ENCODE results near the gene C22orf23.

The C22orf23 gene

DNA sequence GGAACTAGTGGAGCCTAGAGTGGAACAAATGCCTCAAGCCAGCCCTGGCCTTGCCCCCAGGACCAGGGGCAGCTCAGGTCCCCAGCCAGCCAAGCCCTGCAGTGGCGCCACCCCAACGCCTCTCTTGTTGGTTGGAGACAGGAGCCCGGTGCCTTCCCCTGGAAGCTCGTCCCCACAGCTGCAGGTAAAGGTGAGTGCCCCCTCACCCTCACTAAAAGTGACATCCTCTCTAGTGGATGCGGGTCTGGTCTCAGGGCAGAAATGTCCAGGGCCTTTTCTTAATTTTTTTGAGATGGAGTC is 25.8 kb downstream of the C22orf23 start:
- no peaks in the 10 kb centered on the region for H3K4me1 ChIP-seq (ENCODE audit: control insufficient read depth, insufficient read depth, low read length)
- H3K9ac ChIP-seq (ENCODE audit: low read depth, low read length): no peak overlapping the region
- H3K27me3 ChIP-seq (ENCODE audit: control insufficient read depth, insufficient read depth, low read length): no peaks in the 10 kb centered on the region
- peaks cover 31% of the 10 kb centered on the region for H3K36me3 ChIP-seq (ENCODE audit: control insufficient read depth, insufficient read depth, low read length)
- H3K4me3 ChIP-seq (ENCODE audit: low read depth, low read length): no peak overlapping the region
- no peaks in the 10 kb centered on the region for H3K9me3 ChIP-seq (ENCODE audit: control insufficient read depth, insufficient read depth, low read length)

DNA sequence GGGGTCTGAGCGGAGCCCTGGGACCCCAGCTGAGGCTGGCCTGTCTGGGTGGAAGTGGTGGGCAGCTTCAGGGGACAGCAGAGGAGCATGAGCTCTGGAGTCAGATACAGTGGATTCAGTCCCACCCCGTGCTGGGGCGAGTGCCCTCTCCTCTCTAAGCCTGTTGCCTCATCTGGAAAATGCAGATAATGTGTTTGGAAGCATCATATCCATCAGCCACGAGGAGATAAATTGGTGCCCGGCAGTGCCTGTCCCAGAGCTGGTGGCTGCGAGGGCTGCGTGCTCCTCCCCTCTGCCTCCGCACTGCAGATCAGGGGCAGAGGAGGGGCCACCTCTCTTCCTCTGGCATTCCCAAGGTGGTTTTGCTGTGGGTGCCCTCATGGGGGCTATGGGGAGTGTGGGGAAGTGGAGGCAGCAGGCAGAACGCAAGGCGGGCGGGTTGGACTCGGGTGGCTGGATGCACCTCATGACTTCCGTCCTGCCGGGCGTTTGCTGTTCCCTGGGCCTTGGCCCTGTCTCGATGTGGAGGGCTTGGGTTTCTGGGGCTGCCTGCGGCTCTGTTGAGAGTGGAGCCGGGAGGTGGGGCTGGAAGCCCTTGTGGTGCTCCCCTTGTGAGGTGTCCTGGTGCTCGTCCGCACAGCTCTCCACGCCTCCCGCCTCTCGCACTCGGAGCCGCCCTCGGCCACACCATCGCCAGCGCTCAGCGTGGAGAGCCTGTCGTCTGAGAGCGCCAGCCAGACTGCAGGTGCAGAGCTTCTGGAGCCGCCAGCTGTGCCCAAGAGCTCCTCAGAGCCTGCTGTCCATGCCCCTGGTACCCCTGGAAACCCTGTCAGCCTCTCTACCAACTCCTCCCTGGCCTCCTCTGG is 26.4 kb downstream of the C22orf23 start:
- Histone ChIP-seq H3K36me3 (ENCODE audit: control insufficient read depth, insufficient read depth, low read length) (peaks cover 25% of the 10 kb centered on the region), H3K27me3 (ENCODE audit: control insufficient read depth, insufficient read depth, low read length) (no peaks in the 10 kb centered on the region), H3K9ac (ENCODE audit: low read depth, low read length) (no peak overlapping the region), H3K9me3 (ENCODE audit: control insufficient read depth, insufficient read depth, low read length) (no peaks in the 10 kb centered on the region), H3K4me1 (ENCODE audit: control insufficient read depth, insufficient read depth, low read length) (no peaks in the 10 kb centered on the region), H3K4me3 (ENCODE audit: low read depth, low read length) (no peak overlapping the region)

DNA sequence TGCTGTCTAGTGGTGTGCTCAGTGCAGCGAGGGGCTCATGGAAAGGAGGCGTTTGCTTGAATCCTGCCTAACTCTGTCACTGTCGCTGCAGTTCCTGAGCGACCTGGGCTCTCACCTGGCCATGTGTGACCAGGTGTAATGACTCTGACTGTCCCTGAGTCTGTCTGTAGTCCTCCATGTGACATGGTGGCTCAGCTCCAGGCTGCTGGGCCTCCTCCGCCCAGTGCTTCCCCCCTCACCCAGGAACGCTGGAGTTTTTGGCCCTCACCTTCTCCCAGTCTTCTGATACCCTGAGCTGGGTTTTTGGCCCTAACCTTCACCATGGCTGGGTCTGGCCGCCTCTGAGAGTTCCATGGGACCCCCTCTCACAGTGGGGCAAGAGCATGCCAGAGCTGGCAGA is 27.0 kb downstream of the C22orf23 start:
- H3K36me3 ChIP-seq (ENCODE audit: control insufficient read depth, insufficient read depth, low read length): peaks cover 25% of the 10 kb centered on the region
- no peaks in the 10 kb centered on the region for H3K9me3 ChIP-seq (ENCODE audit: control insufficient read depth, insufficient read depth, low read length)
- H3K27me3 ChIP-seq (ENCODE audit: control insufficient read depth, insufficient read depth, low read length): no peaks in the 10 kb centered on the region
- no peaks in the 10 kb centered on the region for H3K4me1 ChIP-seq (ENCODE audit: control insufficient read depth, insufficient read depth, low read length)
- H3K9ac ChIP-seq (ENCODE audit: low read depth, low read length): no peak overlapping the region
- H3K4me3 ChIP-seq (ENCODE audit: low read depth, low read length): no peak overlapping the region

DNA sequence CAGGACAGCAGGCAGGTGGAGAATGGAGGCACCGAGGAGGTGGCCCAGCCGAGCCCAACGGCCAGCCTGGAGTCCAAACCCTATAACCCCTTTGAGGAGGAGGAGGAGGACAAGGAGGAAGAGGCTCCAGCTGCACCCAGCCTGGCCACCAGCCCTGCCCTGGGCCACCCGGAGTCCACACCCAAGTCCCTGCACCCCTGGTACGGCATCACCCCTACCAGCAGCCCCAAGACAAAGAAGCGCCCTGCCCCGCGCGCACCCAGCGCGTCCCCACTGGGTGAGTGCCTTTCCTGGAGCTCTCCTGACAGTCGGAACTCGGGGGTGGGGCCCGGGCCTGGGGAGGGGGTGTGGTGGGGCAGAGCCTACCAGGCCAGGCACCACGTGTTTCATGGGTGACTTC is 27.6 kb downstream of the C22orf23 start:
- H3K4me3 ChIP-seq (ENCODE audit: low read depth, low read length): no peak overlapping the region
- H3K27me3 ChIP-seq (ENCODE audit: control insufficient read depth, insufficient read depth, low read length): no peaks in the 10 kb centered on the region
- no peaks in the 10 kb centered on the region for H3K4me1 ChIP-seq (ENCODE audit: control insufficient read depth, insufficient read depth, low read length)
- H3K9me3 ChIP-seq (ENCODE audit: control insufficient read depth, insufficient read depth, low read length): no peaks in the 10 kb centered on the region
- no peak overlapping the region for H3K9ac ChIP-seq (ENCODE audit: low read depth, low read length)
- H3K36me3 ChIP-seq (ENCODE audit: control insufficient read depth, insufficient read depth, low read length): peaks cover 25% of the 10 kb centered on the region

DNA sequence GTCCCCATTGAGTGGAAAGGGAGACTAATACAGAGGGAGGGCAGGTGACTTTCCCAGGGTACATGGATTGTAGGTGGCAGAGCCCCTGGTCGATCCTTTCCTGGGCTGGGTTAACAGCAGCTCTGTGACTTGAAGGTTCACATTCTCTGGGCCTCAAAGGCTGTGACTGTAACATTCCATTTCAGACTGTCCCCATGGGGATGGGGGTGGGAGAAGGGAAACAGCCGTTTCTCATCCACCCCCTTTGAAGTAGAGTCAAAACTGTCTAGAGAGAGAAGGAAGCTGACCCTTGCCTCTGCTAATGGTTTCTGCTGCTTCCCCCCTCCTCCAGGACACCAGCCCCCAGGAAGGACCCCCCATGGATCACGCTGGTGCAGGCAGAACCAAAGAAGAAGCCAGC is 28.1 kb downstream of the C22orf23 start:
- no peak overlapping the region for H3K4me3 ChIP-seq (ENCODE audit: low read depth, low read length)
- no peak overlapping the region for H3K9ac ChIP-seq (ENCODE audit: low read depth, low read length)
- no peaks in the 10 kb centered on the region for H3K4me1 ChIP-seq (ENCODE audit: control insufficient read depth, insufficient read depth, low read length)
- peaks cover 25% of the 10 kb centered on the region for H3K36me3 ChIP-seq (ENCODE audit: control insufficient read depth, insufficient read depth, low read length)
- no peaks in the 10 kb centered on the region for H3K9me3 ChIP-seq (ENCODE audit: control insufficient read depth, insufficient read depth, low read length)
- no peaks in the 10 kb centered on the region for H3K27me3 ChIP-seq (ENCODE audit: control insufficient read depth, insufficient read depth, low read length)

DNA sequence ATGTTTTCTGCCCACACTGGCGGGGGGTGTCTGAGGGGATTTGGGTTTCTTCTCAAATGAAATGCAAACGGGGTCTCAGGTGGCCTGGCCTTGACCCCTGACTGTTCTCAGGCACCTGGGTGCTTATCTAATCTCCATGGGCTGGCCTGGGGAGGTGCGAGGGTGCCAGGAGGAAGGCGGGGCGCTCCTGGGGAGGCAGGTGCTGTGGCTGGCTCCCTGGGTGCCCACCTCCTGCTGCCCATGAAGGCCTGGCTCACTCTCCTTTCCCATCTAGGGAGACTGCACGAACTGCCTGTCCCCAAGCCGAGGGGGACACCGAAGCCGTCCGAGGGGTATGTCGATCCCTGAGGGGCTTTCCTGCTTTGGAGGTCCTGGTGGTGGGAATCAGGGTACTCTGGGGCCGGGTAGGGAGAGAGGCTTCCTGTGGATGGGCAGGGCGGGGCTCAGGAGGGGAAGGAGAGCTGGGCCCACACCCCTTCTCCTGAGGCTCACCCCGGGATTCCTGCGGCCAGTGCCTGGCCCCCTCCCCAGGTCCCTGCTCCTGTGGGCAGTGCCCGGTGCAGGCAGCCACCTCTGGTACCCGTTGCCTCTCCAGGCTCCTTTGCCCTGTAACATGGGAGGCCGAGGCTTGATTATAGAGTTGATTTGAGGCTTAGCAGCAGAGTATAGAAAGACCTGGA is 28.9 kb downstream of the C22orf23 start:
- Histone ChIP-seq H3K9ac (ENCODE audit: low read depth, low read length) (no peak overlapping the region), H3K4me1 (ENCODE audit: control insufficient read depth, insufficient read depth, low read length) (no peaks in the 10 kb centered on the region), H3K27me3 (ENCODE audit: control insufficient read depth, insufficient read depth, low read length) (no peaks in the 10 kb centered on the region), H3K36me3 (ENCODE audit: control insufficient read depth, insufficient read depth, low read length) (peaks cover 24% of the 10 kb centered on the region), H3K4me3 (ENCODE audit: low read depth, low read length) (no peak overlapping the region), H3K9me3 (ENCODE audit: control insufficient read depth, insufficient read depth, low read length) (no peaks in the 10 kb centered on the region)

DNA sequence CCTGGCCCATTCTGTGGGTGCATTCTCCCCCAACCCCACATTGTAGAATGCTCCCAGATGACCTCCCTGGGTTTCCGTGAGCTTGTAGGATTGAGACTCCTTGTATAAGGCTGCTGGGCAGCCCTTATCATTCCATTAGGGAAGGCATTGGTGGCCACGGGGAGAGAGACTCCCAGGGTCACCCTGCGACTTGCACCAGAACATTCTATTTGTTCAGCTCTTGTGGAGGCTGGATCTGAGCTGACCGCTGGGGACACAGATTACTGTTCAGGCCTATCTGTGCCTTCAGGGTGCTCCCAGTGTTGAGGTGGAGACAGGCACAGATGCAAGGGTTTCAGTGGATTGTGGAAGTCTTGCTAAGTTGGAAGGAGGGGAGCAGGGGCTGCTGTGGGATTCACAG is 29.5 kb downstream of the C22orf23 start:
- no peaks in the 10 kb centered on the region for H3K9me3 ChIP-seq (ENCODE audit: control insufficient read depth, insufficient read depth, low read length)
- H3K4me3 ChIP-seq (ENCODE audit: low read depth, low read length): no peak overlapping the region
- H3K36me3 ChIP-seq (ENCODE audit: control insufficient read depth, insufficient read depth, low read length): peaks cover 21% of the 10 kb centered on the region
- no peaks in the 10 kb centered on the region for H3K4me1 ChIP-seq (ENCODE audit: control insufficient read depth, insufficient read depth, low read length)
- no peak overlapping the region for H3K9ac ChIP-seq (ENCODE audit: low read depth, low read length)
- no peaks in the 10 kb centered on the region for H3K27me3 ChIP-seq (ENCODE audit: control insufficient read depth, insufficient read depth, low read length)

DNA sequence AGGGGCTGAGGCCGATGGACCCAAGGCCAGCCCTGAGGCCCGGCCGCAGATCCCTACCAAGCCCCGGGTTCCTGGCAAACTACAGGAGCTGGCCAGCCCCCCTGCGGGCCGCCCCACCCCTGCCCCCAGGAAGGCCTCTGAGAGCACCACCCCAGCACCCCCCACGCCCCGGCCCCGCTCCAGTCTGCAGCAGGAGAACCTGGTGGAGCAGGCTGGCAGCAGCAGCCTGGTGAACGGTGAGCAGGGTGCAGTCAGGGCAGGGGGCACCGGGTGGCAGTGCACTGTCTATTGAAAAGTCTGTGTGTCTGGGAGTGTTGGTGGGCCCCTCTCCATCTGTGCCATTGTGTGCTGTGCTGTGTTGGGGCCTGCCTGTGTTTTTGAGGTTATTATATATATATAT is 31.2 kb downstream of the C22orf23 start:
- Histone ChIP-seq H3K9ac (ENCODE audit: low read depth, low read length) (no peak overlapping the region), H3K9me3 (ENCODE audit: control insufficient read depth, insufficient read depth, low read length) (no peaks in the 10 kb centered on the region), H3K27me3 (ENCODE audit: control insufficient read depth, insufficient read depth, low read length) (no peaks in the 10 kb centered on the region), H3K4me1 (ENCODE audit: control insufficient read depth, insufficient read depth, low read length) (no peaks in the 10 kb centered on the region), H3K36me3 (ENCODE audit: control insufficient read depth, insufficient read depth, low read length) (peaks cover 15% of the 10 kb centered on the region), H3K4me3 (ENCODE audit: low read depth, low read length) (no peak overlapping the region)

DNA sequence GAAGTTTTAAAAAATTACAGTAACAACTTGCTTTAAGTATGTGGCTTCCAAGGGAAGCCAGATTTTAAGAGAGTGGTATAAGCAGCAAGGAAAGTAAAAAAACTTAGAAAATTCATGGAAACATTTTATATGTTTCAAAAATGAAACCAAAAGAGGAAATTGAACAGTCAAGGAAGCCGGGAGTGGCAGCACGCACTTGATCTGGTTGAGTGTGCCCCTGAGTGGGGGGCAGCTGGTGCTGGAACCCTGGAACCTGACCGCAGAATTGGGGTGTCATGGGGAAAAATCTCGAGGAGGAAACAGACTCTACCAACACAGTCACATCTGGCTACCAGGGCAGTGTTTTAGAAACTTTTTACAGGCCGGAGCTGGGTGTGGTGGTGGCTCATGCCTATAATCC is 33.3 kb downstream of the C22orf23 start:
- no peak overlapping the region for H3K4me3 ChIP-seq (ENCODE audit: low read depth, low read length)
- H3K9ac ChIP-seq (ENCODE audit: low read depth, low read length): no peak overlapping the region
- no peaks in the 10 kb centered on the region for H3K9me3 ChIP-seq (ENCODE audit: control insufficient read depth, insufficient read depth, low read length)
- H3K4me1 ChIP-seq (ENCODE audit: control insufficient read depth, insufficient read depth, low read length): no peaks in the 10 kb centered on the region
- no peaks in the 10 kb centered on the region for H3K27me3 ChIP-seq (ENCODE audit: control insufficient read depth, insufficient read depth, low read length)
- peaks cover 5% of the 10 kb centered on the region for H3K36me3 ChIP-seq (ENCODE audit: control insufficient read depth, insufficient read depth, low read length)

DNA sequence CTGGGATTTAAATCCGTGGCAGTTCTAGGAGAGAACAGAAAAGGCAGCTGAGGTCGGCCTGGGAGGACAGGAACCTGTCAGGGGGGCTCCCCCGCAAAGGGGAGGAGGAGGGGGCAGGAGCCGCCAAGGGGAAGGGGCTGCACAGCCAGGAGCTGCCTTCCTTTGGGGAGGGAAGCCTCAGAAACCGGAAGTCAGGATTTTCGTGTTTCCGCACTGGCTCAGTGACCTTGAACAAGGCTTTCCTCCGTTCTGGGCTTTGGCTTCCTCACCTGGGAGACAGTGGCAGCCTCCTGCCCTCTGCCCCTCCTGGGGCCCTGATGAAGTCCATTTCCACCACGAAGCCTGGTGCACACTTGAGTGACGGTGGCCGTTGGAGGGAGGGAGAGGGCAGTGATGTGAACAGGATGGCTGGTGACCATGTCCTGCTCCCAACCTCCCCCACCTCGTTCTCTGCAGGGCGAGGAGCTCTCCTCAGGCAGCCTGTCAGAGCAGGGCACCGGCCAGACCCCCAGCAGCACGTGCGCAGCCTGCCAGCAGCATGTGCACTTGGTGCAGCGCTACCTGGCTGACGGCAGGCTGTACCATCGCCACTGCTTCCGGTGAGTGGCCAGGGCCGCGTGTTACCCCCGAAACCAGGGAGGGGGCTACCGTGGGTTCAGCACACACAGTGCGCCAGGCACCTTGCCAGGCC is 34.7 kb downstream of the C22orf23 start:
- Histone ChIP-seq H3K9me3 (ENCODE audit: control insufficient read depth, insufficient read depth, low read length) (no peaks in the 10 kb centered on the region), H3K9ac (ENCODE audit: low read depth, low read length) (no peak overlapping the region), H3K36me3 (ENCODE audit: control insufficient read depth, insufficient read depth, low read length) (peaks cover 5% of the 10 kb centered on the region), H3K4me1 (ENCODE audit: control insufficient read depth, insufficient read depth, low read length) (no peaks in the 10 kb centered on the region), H3K27me3 (ENCODE audit: control insufficient read depth, insufficient read depth, low read length) (no peaks in the 10 kb centered on the region), H3K4me3 (ENCODE audit: low read depth, low read length) (no peak overlapping the region)

DNA sequence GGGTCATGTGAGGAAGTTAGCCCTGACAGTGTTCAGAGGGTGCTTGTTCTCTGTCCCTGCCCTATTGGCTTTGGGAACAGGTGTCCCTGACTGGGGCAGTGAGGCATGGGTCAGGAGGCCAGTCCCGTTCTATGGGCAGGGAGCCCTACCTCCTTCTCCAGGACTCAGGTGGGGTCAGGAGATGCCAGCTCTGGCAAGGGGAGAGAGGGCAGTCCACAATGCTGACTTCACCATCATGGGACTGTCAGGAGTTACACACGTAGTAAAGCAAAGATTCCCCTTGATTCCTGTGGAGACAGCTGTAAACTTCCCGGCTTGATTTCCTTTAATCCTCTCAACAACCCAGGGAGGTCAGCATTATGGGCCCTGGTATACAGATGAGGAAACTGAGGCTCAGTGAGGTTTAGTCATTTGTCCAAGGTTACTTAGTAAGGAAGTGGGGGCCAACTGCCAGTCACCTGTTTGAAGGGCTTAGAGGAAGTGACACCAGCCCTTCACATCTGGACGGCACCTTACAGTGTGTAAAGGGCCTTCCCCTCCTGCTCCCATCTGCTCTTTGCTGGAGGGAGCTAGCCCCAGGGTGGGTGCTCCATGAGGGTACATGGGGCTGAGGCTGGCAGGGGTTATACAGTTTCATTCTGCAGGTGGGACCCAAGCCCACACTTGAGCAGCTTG is 35.4 kb downstream of the C22orf23 start:
- peaks cover 10% of the 10 kb centered on the region for H3K36me3 ChIP-seq (ENCODE audit: control insufficient read depth, insufficient read depth, low read length)

More for the DNA sequence above, 35.4 kb downstream of the C22orf23 start:
- Histone ChIP-seq H3K4me1 (ENCODE audit: control insufficient read depth, insufficient read depth, low read length) (no peaks in the 10 kb centered on the region), H3K9me3 (ENCODE audit: control insufficient read depth, insufficient read depth, low read length) (no peaks in the 10 kb centered on the region), H3K9ac (ENCODE audit: low read depth, low read length) (no peak overlapping the region), H3K4me3 (ENCODE audit: low read depth, low read length) (no peak overlapping the region), H3K27me3 (ENCODE audit: control insufficient read depth, insufficient read depth, low read length) (no peaks in the 10 kb centered on the region)
